DMS 273 (cell line): Measurements from ENCODE around the gene ARAP1.

Experiments
- DNase-seq: peaks from one replicate; lab custom pipeline; 2025; ENCODE audit not compliant: unreplicated experiment; lab: John Stamatoyannopoulos, UW

ARAP1 gene

DNA sequence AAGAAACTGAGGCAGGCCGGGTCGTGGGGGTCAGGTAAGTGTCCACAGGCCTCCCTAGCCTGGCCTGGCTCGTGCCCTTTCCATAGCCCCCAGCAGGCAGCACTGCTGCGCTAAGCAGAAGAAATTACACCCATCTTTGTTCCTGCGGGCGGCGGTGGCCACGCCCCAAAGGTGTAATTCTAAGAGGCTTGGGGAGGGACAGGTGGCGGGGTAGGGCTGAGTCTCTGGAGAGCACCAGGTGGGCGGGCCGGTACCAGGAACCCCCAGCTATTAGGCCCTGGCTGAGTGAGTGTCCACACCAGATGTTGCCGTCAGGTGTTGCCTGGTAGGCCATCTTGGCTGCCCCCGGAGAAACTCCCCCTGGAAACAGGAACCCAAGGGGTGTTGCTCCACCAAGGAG, 12.3 kb upstream of the ARAP1 start:
- no peak for DNase-seq

DNA sequence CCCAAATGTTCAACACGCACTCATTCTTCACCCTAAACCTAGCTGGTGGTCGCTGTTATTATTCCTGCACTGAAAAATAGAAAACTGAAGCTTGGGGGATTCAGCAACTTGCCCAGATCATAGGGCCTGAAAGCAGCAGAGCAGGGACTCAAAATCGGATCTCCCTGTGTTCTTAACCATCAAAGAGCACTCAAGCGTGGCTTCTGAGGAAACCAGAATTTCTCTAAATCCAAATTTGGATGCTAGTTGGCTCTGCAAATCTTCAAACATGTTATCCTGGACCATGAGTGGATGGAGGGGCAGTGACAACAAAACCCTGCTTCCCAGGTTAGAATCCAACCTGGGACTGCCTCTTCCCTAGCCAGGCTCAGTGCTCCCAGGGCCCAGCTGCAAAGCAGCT, 11.6 kb upstream of the ARAP1 start:
- no peak for DNase-seq

DNA sequence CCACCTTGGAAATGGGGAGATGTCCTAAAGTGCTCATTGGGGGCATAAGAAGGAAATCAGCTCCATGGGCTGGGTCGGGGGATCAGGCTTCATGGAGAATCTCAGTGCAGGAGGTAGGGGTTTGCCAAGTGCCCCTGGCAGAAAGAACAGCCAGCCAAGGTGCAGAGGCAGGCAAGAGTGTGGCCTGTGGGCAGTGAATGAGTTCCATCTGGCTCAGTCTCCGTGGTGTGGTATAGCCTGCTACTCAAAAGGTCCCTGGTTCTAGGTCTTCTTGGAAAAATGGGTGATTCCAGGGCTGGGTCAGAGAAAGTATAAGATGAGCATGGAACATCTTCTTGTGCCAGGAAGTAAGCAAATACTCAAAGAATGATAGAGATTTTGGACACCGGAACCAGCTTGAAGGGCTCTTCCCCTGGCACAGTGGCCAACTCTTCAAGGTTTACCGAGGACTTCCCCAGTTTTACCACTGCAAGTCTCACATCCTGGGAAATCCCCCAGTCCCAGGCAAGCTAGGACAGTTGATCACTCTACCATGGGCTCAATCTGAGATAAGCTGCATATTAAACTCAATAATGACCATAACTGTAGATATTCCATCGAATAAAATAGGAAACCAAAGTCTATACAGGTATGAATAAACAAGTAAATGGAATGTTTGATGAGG, 10.6 kb upstream of the ARAP1 start:
- no peak for DNase-seq

DNA sequence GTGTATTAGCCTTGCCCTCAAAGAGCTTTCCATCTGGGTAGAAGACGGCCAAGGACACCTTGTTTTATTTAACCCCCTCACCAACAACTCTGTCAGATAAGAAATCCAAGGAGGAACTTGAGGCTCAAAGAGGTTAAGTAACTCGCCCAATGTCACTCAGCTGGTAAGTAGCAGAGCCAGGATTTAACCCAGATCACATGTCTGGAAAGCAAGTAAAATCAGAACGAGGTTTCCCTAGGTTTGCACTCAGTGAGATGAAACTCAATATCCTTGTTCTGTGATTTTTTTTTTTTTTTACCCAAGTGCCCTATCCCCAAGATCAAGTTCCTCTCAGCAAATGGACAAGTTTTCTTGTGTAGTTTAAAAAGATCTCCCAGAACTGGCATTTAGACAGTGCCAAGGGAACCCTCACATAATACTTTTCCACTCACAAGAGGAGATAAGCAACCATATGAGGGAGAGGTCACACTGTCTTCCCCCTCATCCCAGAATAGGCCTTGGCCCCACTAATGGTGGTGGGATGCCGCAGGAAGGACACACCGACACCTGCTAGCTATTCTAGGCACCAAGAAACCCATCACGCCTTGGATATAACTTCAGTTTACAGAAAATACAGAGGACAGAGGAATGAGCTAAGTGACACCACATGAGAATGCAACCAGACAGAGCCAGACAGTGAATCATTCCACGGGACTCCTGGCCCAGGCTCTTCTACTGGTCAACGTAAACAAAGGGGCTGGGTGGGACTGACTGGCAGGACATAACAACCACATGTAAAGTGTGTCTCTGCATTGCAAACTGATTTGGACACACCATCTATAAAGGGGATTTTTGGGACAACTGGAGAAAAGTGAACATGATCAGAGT, 8.6 kb upstream of the ARAP1 start:
- DNase-seq = no peak

DNA sequence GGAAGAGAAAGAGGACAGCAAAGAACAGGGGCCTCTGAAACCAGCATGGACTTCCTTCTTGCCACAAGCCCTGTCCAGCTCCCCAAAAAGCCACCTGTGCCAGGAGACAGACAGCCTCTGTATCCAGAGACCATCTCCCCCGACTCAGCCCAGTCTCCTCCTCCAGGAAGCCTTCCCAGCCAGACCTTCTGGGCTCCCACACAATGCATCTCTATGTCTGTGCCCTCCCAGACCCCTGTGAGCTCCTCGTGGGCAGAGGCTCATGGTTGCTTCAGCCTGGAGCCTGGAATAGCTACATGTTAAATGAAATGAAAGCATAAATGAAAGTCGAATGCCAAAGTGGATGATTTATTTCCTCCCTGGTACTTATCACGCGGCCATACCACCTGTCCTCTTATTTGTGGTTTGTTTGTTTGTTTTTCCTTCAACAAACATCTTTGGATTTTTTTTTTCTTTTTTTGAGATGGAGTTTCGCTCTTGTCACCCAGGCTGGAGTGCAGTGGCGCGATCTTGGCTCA, 7.3 kb upstream of the ARAP1 start:
- peak; percentile 33 for DNase-seq

DNA sequence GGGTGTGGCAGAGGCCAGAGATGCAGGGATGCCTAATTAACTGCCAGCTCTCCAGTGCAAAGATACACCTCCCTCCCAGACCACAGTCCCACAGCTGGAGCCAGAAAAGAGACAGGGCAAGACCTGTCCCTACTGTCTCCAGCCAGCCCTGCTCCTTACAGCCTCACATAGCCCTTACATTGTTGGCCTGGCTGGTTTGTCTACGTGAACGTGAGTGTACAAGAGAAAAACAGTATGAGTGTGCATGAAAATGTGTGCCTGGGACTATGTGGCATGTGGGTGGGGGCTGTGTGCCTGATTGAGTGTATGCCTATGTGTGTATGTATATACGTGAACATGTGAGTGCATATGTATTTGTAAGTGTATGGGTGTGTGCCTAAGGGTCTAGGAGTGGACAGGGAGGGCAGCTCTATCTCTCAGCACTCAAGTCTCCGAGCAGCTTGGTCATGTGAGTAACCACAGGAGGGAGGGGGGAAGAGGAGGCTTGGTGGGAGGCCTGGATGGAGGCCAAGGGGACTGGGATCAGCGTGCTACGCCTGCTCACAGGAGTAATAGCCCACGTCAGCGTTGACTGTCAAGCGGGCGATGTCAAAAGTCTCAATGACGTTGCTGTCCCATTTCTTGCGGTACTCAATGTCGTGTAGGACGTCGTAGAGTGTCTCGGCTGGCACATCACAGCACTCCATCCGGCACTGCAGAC, 6.6 kb upstream of the ARAP1 start:
- peak; percentile 25 for DNase-seq

DNA sequence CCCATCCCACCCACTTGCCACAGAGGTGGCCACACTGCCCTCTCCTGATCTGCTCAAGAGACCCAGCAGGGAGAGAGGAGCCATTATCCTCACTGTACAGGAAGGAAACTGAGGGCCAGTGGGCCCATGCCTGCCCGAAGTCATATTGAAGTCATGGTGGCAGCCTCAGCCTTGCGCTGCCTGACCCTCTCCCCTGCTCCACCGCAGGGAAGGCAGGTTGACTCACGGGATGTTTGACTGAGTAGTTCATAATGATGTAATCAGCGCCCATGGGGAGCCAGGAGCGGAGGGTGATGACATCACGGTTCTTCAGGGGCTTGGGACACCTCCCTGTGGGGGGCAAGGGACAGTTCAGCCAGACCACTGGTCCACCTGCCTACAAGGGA, 6.1 kb upstream of the ARAP1 start:
- no peak for DNase-seq

DNA sequence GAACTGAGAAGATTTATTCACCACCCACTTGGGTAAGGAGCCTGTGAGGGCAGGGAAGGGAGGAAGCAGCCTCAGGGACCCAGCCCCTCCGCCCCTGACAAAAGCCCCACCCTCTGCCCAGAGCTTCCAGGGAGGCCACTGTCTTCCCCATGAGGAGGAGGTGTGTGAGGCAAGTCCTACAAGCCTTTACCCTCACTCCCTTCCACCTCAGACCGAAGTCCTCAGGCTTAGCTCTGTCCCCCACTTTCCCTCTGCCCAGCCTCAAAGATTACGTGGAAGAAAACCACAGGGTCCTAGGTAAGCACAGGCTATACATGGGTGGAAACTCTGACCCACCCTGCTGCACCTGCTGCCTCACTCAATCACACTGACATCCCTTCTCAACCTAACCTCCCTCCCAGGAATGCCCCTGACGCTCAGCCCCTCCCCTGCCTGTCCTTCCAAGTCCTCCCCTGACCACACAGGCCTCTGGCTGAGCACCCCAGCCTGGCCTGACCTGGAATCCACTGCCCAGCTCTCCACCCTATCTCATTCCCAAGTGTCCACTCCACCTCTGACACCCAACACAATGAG, 3.6 kb upstream of the ARAP1 start:
- no peak for DNase-seq

DNA sequence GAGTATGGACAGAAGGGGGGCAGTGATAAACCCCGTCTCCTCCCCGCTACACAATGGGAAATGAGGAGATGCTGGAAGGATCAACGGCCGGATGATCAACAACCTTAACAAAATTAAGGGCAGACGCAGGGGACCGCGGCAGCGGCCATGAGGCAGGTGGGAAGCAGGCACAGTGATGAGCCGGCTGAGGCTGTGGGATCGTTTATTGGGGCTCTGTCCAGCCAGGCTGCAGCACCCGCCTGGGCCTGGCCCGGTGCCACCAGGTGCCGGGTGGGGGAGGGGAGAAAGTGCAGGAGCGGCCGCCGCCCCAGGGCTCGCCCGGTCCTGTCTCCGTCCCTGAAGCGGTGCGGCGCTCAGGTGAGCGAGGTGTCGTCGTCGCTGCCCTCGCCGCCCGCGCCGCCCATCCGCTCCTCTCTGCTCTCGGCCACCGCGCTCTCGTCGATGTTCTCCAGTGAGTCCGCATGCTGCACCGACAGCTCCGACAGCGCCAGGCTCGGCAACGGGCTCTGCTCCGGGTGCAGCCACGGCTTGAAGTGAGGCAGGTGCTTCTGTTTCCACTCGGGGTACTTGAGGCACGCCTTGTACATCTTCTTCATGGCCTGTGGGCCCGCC, 2.4 kb upstream of the ARAP1 start:
- no peak for DNase-seq

DNA sequence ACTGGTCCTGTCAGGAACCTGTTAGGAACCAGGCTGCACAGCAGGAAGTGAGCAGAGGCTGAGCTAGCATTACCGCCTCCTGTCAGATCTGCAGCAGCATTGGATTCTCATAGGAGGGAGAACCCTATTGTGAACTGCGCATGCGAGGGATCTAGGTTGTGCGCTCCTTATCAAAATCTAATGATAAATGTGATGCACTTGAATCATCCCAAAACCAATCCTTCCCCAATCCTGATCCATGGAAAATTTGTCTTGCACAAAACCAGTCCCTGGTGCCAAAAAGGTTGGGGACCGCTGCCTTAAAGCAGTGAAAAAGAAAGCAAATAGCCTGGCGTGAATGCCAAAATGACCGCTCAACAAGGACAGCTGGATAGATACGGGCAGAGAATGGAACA, 1.9 kb upstream of the ARAP1 start:
- DNase-seq = no peak

DNA sequence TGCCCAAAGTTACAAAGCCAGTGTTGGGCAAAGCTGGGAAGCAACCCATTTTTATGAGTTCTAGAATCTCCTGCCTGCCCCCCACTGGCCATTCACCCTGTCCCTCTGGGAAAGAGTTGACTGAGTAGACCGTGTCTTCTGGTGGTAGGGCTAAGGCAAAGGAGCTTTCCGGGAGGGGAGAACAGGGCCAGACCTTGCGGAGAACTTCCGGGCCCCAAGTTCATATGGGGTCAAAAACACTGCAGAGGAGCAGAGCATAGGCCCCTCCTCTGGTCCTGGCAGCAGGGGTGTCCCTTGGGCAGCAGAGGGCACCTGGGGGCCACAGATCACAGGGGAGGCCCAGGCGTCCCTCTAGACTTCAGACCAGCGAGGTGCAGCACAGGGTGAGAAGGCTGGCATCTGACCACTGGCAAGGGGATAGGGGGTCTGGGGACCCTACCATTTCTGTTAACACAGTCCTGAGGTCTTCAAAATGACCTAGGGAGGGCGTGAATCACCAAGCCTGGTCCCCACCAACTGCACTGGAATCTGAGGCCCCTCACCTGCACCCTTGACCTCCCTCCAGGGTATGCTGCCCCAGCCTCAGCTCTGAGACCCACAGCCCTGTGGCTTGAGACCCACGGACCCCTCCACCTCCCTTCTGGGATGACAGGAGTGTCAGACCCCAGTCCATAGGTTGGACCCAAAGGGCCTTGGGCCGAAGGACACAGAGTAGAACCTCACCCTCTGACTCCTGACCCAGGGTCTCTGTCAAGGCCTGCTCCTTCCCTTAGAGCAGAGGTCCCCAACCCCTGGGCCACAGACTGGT, 1.3 kb upstream of the ARAP1 start:
- no peak for DNase-seq

DNA sequence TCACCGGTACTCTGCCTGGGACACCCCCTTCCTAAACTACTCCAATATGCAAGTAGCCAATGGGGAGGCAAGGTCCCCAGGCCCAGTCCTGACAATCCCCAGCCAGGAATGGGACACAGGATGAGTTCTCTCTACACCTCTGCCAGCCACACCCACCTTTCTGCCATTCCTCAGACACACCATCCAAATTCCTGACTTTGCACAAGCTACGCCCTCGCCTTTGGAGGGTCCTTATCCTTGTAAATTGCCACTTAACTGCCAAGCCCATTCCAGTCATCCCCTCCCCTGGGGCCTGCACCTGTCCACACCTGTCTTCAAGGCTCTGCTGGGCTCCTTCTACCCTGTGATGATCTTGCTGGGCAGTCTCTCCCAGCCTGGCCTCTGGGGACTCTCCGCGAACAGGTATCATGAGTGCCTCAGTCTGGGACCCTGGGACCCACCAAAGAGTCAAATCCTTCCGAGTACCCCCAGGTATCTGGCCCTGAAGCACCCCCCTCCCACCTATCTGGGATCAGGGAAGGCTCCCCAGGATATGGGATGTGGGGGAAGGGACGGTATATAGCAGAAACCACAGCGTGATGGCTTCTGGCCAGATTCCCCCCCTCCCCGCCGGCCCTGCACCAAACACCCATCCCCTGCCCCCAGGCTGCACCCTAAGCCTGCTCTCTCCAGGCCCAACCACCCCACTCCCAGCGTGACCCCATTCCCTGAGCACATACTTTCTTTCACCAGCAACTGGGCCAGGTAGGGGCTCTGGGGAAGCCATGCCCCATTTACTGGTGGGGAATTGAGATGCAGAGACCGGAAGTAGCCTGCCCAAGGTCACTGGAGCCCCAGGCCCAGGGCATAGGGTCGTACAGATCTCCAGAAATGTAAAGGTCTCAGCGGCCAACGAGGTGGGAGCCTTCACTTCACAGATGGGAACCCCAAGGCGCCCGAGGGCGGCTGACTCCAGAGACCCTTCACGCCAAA, 806 bp downstream of the ARAP1 start:
- DNase-seq = no peak

DNA sequence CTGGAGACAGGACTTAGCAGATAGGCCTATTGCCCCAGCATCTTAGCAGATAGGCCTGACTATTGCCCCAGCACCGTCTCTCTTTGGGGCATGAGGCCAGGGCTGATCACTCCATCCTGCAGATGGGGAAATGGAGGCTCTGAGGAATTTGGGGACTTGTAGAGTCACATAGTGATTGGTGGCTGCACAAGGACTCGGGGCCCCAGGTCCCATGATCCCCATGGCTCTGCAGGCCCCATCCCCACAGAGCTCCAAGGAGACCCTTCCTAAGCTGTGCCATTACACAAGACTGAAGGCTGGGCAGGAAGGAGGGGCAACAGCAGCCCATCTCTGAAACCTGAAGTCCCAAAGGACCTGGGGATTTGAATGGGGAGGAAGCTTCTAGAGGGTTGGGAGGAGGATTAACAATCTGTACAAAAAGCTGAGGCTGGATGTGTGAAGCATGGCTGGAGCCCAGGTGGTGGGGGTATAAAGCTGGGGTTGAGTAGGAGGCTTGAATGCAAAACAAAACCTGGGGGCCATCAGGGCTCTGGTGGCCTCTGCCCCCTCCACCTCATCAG, 1.6 kb downstream of the ARAP1 start:
- no peak for DNase-seq

DNA sequence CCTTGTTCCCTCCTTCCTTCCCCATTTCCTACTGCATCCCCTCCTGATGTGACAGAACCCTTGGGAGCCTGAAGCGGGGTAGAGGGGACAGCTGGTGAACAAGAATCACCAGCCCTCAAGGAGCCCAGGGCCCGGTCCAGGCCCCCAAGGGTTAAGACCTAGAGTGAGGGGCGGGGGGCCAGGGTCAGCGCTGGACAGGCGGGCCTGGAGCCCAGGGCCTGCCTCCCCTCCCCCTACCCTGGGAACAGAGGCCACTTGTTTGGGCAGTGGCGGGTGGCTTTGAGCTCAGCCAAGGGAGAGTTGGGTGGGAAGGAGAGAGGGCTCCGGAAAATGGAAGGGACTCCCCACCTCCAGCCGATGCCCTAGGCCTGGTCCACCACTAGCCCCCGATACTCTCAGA, 2.1 kb downstream of the ARAP1 start:
- no peak for DNase-seq

DNA sequence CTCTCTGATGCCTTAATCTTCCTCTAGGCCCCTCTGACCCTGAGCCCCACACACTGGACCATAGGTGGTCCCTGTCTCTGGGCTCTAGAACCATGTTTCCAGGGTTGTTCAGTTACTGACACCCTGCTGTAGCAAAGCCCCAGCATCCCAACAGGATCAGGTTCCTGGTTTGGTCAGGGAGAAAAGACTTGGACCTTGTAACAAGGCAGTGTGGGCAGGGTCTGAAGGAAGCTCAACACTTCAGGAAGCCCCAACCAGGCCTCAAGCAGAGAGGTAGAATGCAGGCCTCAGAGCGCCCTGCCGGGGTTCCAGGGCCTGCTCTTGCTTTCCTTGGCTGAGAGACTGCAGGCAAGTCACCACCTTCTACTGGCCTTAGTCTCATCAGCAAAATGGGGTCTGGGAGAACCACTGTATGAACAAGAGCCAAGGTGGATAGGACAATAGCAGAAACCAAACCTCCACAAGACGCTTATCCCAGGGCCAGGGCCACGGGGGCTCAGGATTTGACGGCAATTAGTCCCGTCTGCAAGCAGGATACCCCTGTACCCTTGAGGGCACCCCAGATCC, 4.8 kb downstream of the ARAP1 start:
- no peak for DNase-seq

DNA sequence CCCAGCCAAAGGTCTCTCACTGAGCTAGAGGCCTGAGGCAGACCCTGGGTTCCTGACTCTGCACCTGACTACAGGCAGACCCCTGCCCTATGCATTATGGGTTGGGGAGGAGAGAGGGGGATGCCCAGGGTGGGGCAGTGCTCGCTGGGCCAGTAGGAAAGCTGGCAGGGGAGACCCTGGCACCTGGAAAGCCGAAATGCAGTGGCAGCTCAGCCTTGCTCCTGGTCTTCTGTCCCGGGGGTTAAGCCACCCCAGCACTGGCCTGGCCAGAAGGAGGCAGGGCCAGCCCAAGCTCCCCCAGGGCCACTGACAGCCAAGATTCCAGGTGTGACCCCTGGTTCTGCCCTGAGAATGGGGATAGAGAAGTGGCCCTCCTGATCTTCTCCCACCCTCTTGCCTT, 5.4 kb downstream of the ARAP1 start:
- DNase-seq = no peak

DNA sequence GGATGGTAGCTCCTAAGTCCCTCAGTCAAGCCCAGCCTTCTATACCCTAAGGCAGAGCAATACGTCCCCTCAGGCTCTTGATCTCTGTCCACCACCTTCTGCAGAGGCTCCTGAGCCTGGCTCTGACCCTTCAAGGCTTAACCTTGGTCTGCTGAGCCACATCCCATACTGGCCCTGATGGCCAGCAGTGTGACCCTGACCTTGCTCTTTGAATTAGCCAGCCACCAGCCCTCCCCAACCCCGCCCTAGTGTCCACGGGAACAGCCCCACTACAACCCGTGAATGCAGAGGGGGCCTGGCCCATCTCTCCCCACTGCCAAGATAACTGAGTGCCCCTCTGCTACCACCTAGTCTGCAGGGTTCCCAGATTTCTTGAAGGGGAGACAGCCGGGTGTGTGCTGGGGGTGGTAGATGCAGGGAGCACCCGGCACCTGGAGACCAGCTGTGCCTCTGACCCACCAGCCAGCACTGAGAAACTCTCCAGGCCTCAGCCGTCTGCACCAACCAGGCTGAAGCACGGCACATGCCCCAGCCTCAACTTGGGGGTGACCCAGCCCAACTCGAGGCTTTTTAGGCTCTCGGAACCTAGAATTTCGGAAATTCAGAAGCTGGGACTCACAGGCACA, 6.2 kb downstream of the ARAP1 start:
- no peak for DNase-seq

DNA sequence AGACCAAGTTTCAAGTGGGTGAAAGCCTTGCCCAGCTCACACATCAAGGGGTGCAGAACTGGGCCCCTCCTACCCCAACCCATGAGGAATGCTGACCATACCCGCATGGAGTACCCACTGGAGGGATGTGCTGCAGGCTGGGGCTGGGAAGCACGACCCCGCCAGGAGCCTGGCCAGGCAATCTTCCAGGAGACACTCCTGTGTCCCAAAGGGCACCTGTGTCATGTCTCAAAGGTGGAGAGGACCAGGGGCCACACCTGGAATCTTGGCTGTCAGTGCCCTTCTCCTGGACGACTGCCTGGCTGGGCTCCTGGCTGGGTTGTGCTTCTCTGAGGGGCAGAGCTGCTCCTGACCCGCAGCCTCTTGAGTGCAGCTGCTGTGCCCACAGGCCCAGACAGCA, 6.7 kb downstream of the ARAP1 start:
- DNase-seq = no peak
